ENCODE data around the gene SHANK1. TPM values are rescaled to one million over a fixed set of nuclear protein-coding genes. Genes with fewer than 3 reads are reported as not detected.
"Not testable (repeated sequence)": the region's sequence is repeated elsewhere in the genome, so short reads cannot be mapped to it uniquely, and the experiment has no call there.

The SHANK1 gene
- total RNA-seq, 1 experiment from 2014 or later: not detected

- H3K9me3 ChIP-seq (replicated peaks): peaks cover 10% of the 10 kb centered on the region
- no peak overlapping the region for H3K4me3 ChIP-seq
- no peak for DNase-seq (ENCODE audit: low read depth in 1 of 2, low spot score in 2 of 2)
- H3K4me1 ChIP-seq (replicated peaks): no peaks in the 10 kb centered on the region
- no peaks in the 10 kb centered on the region for H3K27me3 ChIP-seq (replicated peaks)
- no peaks in the 10 kb centered on the region for H3K36me3 ChIP-seq
- H3K27ac ChIP-seq: no peak overlapping the region
Observed at GRCh38 chr19:50629194-50629593, 90.4 kb downstream of the SHANK1 start.

GRCh38 chr19:50628551-50628950 is 91.1 kb downstream of the SHANK1 start:
- H3K4me3 ChIP-seq: no peak overlapping the region
- no peaks in the 10 kb centered on the region for H3K4me1 ChIP-seq (replicated peaks)
- no peak overlapping the region for H3K27ac ChIP-seq
- no peaks in the 10 kb centered on the region for H3K36me3 ChIP-seq
- DNase-seq (ENCODE audit: low read depth in 1 of 2, low spot score in 2 of 2): no peak
- H3K27me3 ChIP-seq (replicated peaks): no peaks in the 10 kb centered on the region
- peaks cover 3% of the 10 kb centered on the region; the same call in 1 of the 2 replicates for H3K9me3 ChIP-seq (replicated peaks)

- H3K27ac ChIP-seq: no peak overlapping the region
- H3K27me3 ChIP-seq (replicated peaks): no peaks in the 10 kb centered on the region
- no peaks in the 10 kb centered on the region for H3K4me1 ChIP-seq (replicated peaks)
Observed at GRCh38 chr19:50628146-50628545, 91.5 kb downstream of the SHANK1 start.

GRCh38 chr19:50626795-50627194 is 92.8 kb downstream of the SHANK1 start:
- no peak overlapping the region for H3K4me3 ChIP-seq
- no peak for DNase-seq (ENCODE audit: low read depth in 1 of 2, low spot score in 2 of 2)
- no peak overlapping the region for H3K27ac ChIP-seq
- no peaks in the 10 kb centered on the region for H3K9me3 ChIP-seq (replicated peaks)
- H3K4me1 ChIP-seq (replicated peaks): no peaks in the 10 kb centered on the region
- no peaks in the 10 kb centered on the region for H3K36me3 ChIP-seq
- H3K27me3 ChIP-seq (replicated peaks): no peaks in the 10 kb centered on the region

More at GRCh38 chr19:50628146-50628545, 91.5 kb downstream of the SHANK1 start:
- no peak for DNase-seq (ENCODE audit: low read depth in 1 of 2, low spot score in 2 of 2)
- H3K9me3 ChIP-seq (replicated peaks): no peaks in the 10 kb centered on the region
- H3K4me3 ChIP-seq: no peak overlapping the region
- no peaks in the 10 kb centered on the region for H3K36me3 ChIP-seq

- H3K27ac ChIP-seq: no peak overlapping the region
- H3K9me3 ChIP-seq (replicated peaks): no peaks in the 10 kb centered on the region
- H3K36me3 ChIP-seq: no peaks in the 10 kb centered on the region
- H3K4me3 ChIP-seq: no peak overlapping the region
- DNase-seq (ENCODE audit: low read depth in 1 of 2, low spot score in 2 of 2): no peak
- no peaks in the 10 kb centered on the region for H3K27me3 ChIP-seq (replicated peaks)
- H3K4me1 ChIP-seq (replicated peaks): no peaks in the 10 kb centered on the region
Observed at GRCh38 chr19:50626011-50626410, 93.6 kb downstream of the SHANK1 start.

- no peaks in the 10 kb centered on the region for H3K9me3 ChIP-seq (replicated peaks)
- no peaks in the 10 kb centered on the region for H3K4me1 ChIP-seq (replicated peaks)
- no peak for DNase-seq (ENCODE audit: low read depth in 1 of 2, low spot score in 2 of 2)
- H3K36me3 ChIP-seq: no peaks in the 10 kb centered on the region
- H3K27me3 ChIP-seq (replicated peaks): no peaks in the 10 kb centered on the region
- H3K27ac ChIP-seq: no peak overlapping the region
- H3K4me3 ChIP-seq: no peak overlapping the region
Observed at GRCh38 chr19:50624949-50625600, 94.5 kb downstream of the SHANK1 start.

GRCh38 chr19:50620394-50620906 is 99.2 kb downstream of the SHANK1 start:
- not testable (repeated sequence) for H3K36me3 ChIP-seq; H3K27ac ChIP-seq; DNase-seq (ENCODE audit: low read depth in 1 of 2, low spot score in 2 of 2); H3K27me3 ChIP-seq (replicated peaks); H3K4me3 ChIP-seq; H3K4me1 ChIP-seq (replicated peaks); H3K9me3 ChIP-seq (replicated peaks)

GRCh38 chr19:50619184-50619583 is 100.4 kb downstream of the SHANK1 start:
- not testable (repeated sequence) for H3K4me1 ChIP-seq (replicated peaks); H3K36me3 ChIP-seq; H3K27ac ChIP-seq; H3K27me3 ChIP-seq (replicated peaks); H3K9me3 ChIP-seq (replicated peaks); H3K4me3 ChIP-seq; DNase-seq (ENCODE audit: low read depth in 1 of 2, low spot score in 2 of 2)

- not testable (repeated sequence) for DNase-seq (ENCODE audit: low read depth in 1 of 2, low spot score in 2 of 2); H3K27me3 ChIP-seq (replicated peaks); H3K9me3 ChIP-seq (replicated peaks); H3K4me1 ChIP-seq (replicated peaks); H3K36me3 ChIP-seq; H3K27ac ChIP-seq; H3K4me3 ChIP-seq
Observed at GRCh38 chr19:50618379-50618778, 101.2 kb downstream of the SHANK1 start.

GRCh38 chr19:50612504-50613404 is 106.8 kb downstream of the SHANK1 start:
- not testable (repeated sequence) for H3K4me1 ChIP-seq (replicated peaks); H3K27ac ChIP-seq; DNase-seq (ENCODE audit: low read depth in 1 of 2, low spot score in 2 of 2); H3K36me3 ChIP-seq; H3K27me3 ChIP-seq (replicated peaks); H3K4me3 ChIP-seq; H3K9me3 ChIP-seq (replicated peaks)

Other genes with a start within 250 kb of the SHANK1 start
- 67.3 and 86.0 TPM in 2 replicates for gene EMC10, start 243.3 kb downstream of the SHANK1 start, total RNA-seq (2014; rRNA removed; shearing (Covaris generic))
- not detected in 2 replicates for gene GARIN5A, start 243.0 kb downstream of the SHANK1 start, total RNA-seq (2014; rRNA removed; shearing (Covaris generic))
- 21.9 and 43.6 TPM in 2 replicates for gene JOSD2, start 208.6 kb downstream of the SHANK1 start, total RNA-seq (2014; rRNA removed; shearing (Covaris generic))
- gene ASPDH, start 205.9 kb downstream of the SHANK1 start, total RNA-seq (2014; rRNA removed; shearing (Covaris generic)): not detected in 2 replicates
- gene LRRC4B, start 151.4 kb downstream of the SHANK1 start, total RNA-seq (2014; rRNA removed; shearing (Covaris generic)): not detected in 2 replicates
- not detected in 2 replicates for gene SYT3, start 79.9 kb downstream of the SHANK1 start, total RNA-seq (2014; rRNA removed; shearing (Covaris generic))
- not detected in 2 replicates for gene C19orf81, start 70.4 kb downstream of the SHANK1 start, total RNA-seq (2014; rRNA removed; shearing (Covaris generic))
- gene CLEC11A, start 3.6 kb upstream of the SHANK1 start, total RNA-seq (2014; rRNA removed; shearing (Covaris generic)): 0.56 and 1.7 TPM in 2 replicates
- gene GPR32, start 50.7 kb upstream of the SHANK1 start, total RNA-seq (2014; rRNA removed; shearing (Covaris generic)): not detected in 2 replicates
- not detected in 2 replicates for gene ACP4, start 70.6 kb upstream of the SHANK1 start, total RNA-seq (2014; rRNA removed; shearing (Covaris generic))
- gene KLK1, start 104.0 kb upstream of the SHANK1 start, total RNA-seq (2014; rRNA removed; shearing (Covaris generic)): not detected in 2 replicates
- gene KLK15, start 113.8 kb upstream of the SHANK1 start, total RNA-seq (2014; rRNA removed; shearing (Covaris generic)): not detected in 2 replicates
- not detected in 2 replicates for gene KLK3, start 135.1 kb upstream of the SHANK1 start, total RNA-seq (2014; rRNA removed; shearing (Covaris generic))
- not detected in 2 replicates for gene KLK2, start 153.6 kb upstream of the SHANK1 start, total RNA-seq (2014; rRNA removed; shearing (Covaris generic))
- gene KLK4, start 191.6 kb upstream of the SHANK1 start, total RNA-seq (2014; rRNA removed; shearing (Covaris generic)): not detected in 2 replicates
- gene KLK5, start 233.2 kb upstream of the SHANK1 start, total RNA-seq (2014; rRNA removed; shearing (Covaris generic)): not detected in 2 replicates
- gene KLK6, start 249.8 kb upstream of the SHANK1 start, total RNA-seq (2014; rRNA removed; shearing (Covaris generic)): not detected in 2 replicates